Measurements from ENCODE around the gene RUFY2.

DNA sequence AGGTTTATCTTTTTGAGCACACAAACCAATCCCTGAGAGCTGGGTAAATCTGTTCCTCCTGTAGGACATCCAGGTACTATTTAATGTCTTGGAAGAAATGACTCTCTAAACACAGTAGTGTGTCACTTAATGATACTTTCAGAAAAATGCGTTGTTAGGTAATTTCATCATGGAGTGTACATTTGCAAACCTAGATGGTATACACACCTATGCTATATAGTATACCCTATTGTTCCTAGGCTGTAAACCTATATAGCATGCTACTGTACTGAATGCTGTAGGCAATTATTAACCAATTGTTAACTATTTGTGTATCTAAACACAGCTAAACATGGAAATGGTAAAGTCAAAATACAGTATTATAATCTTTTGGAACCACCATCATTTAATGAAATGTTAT lies 10.1 kb downstream of the RUFY2 start:
- TF ChIP-seq, protein P1, sequence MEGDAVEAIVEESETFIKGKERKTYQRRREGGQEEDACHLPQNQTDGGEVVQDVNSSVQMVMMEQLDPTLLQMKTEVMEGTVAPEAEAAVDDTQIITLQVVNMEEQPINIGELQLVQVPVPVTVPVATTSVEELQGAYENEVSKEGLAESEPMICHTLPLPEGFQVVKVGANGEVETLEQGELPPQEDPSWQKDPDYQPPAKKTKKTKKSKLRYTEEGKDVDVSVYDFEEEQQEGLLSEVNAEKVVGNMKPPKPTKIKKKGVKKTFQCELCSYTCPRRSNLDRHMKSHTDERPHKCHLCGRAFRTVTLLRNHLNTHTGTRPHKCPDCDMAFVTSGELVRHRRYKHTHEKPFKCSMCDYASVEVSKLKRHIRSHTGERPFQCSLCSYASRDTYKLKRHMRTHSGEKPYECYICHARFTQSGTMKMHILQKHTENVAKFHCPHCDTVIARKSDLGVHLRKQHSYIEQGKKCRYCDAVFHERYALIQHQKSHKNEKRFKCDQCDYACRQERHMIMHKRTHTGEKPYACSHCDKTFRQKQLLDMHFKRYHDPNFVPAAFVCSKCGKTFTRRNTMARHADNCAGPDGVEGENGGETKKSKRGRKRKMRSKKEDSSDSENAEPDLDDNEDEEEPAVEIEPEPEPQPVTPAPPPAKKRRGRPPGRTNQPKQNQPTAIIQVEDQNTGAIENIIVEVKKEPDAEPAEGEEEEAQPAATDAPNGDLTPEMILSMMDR (IDR thresholded peaks at IDR 0.05), result no peak
- TF ChIP-seq POLR2A (IDR thresholded peaks at IDR 0.05), result no peak

All from lower leg skin (tissue), 3 donors.